IMR-90 (cell line): Measurements from ENCODE around the gene NDUFS2. TPM values are rescaled to one million over a fixed set of nuclear protein-coding genes. Genes with fewer than 3 reads are reported as not detected.

Source experiments
- ATAC-seq: fragments of 200-7000 bp; cut with Tn5 transposase; 2 replicates; pipeline ENCODE4 v1.9.1; 2020; ENCODE audit warnings: low read depth, mild to moderate bottlenecking, moderate library complexity
- BruUV-seq: library from RNA; stranded (reverse); fragments of 400-500 nt; replicated peaks from 2 replicates; lab custom pipeline; 2021; lab: Mats Ljungman, UMichigan
- CTCF ChIA-PET: fragments of 300-600 bp; formaldehyde crosslinking; extraction: SDS; loops from one replicate; lab custom pipeline; 2021; ENCODE audit warnings: antibody characterized with exemption; lab: Yijun Ruan, JAX
- POLR2A ChIA-PET: fragments of 300-600 bp; sonication (Branson Sonifier 250); formaldehyde crosslinking; loops from one replicate; lab custom pipeline; 2022; ENCODE audit warnings: antibody characterized with exemption; ENCODE audit not compliant: unreplicated experiment; lab: Charles Lee
- DNase-seq: peaks from one replicate; pipeline ENCODE4 v3.0.0; 2013
- H2AFZ ChIP-seq: replicated peaks from 2 replicates; pipeline ENCODE3; 2013; ENCODE audit warnings: low read length, mild to moderate bottlenecking; ENCODE audit not compliant: poor library complexity
- H2AK5ac ChIP-seq: 2 replicates; pipeline ENCODE4 v1.6.1; 2013; ENCODE audit warnings: low read depth, low read length, inconsistent platforms
- H2AK9ac ChIP-seq: replicated peaks from 2 replicates; pipeline ENCODE3; 2013; ENCODE audit warnings: mild to moderate bottlenecking, low read depth, low read length, moderate library complexity; ENCODE audit not compliant: poor library complexity
- H2BK120ac ChIP-seq: 2 replicates; pipeline ENCODE4 v1.6.1; 2013; ENCODE audit warnings: low read depth, low read length, inconsistent platforms
- H2BK15ac ChIP-seq: 3 replicates; pipeline ENCODE4 v1.6.1; 2013; ENCODE audit warnings: low read depth, low read length, inconsistent platforms
- H2BK20ac ChIP-seq: 2 replicates; pipeline ENCODE4 v1.6.1; 2013; ENCODE audit warnings: low read depth, mild to moderate bottlenecking, inconsistent platforms, low read length, moderate library complexity
- H2BK5ac ChIP-seq: 2 replicates; pipeline ENCODE4 v1.6.1; 2013; ENCODE audit warnings: mild to moderate bottlenecking, low read depth, low read length, inconsistent platforms; ENCODE audit not compliant: poor library complexity, severe bottlenecking
- H3K14ac ChIP-seq: replicated peaks from 2 replicates; pipeline ENCODE4 v1.6.1; 2013; ENCODE audit warnings: low read depth, low read length, inconsistent platforms
- H3K18ac ChIP-seq: 2 replicates; pipeline ENCODE4 v1.6.1; 2013; ENCODE audit warnings: low read depth, low read length, control low read depth
- H3K23ac ChIP-seq: 2 replicates; pipeline ENCODE4 v1.6.1; 2013; ENCODE audit warnings: low read depth, low read length, inconsistent platforms
- H3K27ac ChIP-seq: 2 replicates; pipeline ENCODE4 v1.5.1; 2013; ENCODE audit warnings: mild to moderate bottlenecking, control low read depth, low read length; ENCODE audit not compliant: insufficient read depth
- H3K27me3 ChIP-seq: 2 replicates; pipeline ENCODE4 v1.6.1; 2013; ENCODE audit warnings: low read length; ENCODE audit not compliant: control insufficient read depth, insufficient read depth
- H3K36me3 ChIP-seq: 2 replicates; pipeline ENCODE4 v1.6.1; 2013; ENCODE audit warnings: low read length, mixed read lengths; ENCODE audit not compliant: control insufficient read depth, insufficient read depth
- H3K4ac ChIP-seq: 2 replicates; pipeline ENCODE4 v1.6.1; 2013; ENCODE audit warnings: low read depth, low read length, inconsistent platforms
- H3K4me1 ChIP-seq: 2 replicates; pipeline ENCODE4 v1.6.1; 2013; ENCODE audit warnings: low read length, mixed read lengths; ENCODE audit not compliant: control insufficient read depth, insufficient read depth
- H3K4me2 ChIP-seq: 2 replicates; pipeline ENCODE4 v1.6.1; 2013; ENCODE audit warnings: low read depth, mild to moderate bottlenecking, control low read depth, low read length, moderate library complexity
- H3K4me3 ChIP-seq: 2 replicates; pipeline ENCODE4 v1.5.1; 2013; ENCODE audit warnings: low read depth, mild to moderate bottlenecking, control low read depth, low read length, moderate library complexity; ENCODE audit not compliant: insufficient read depth
- H3K56ac ChIP-seq: 2 replicates; pipeline ENCODE4 v1.6.1; 2013; ENCODE audit warnings: low read length, inconsistent platforms; ENCODE audit not compliant: insufficient read depth; ENCODE audit errors: extremely low read depth
- H3K79me1 ChIP-seq, 2 experiments: 2 replicates each; pipeline ENCODE4 v1.6.1; 2013; ENCODE audit warnings: low read length in 2 of 2, inconsistent platforms in 1 of 2, low read depth in 1 of 2
- H3K9ac ChIP-seq: 2 replicates; pipeline ENCODE4 v1.6.1; 2013; ENCODE audit warnings: low read depth, low read length, control low read depth
- H3K9me1 ChIP-seq: 2 replicates; pipeline ENCODE4 v1.6.1; 2013; ENCODE audit warnings: low read length, inconsistent platforms; ENCODE audit not compliant: insufficient read depth
- H3K9me3 ChIP-seq: 2 replicates; pipeline ENCODE4 v1.6.1; 2013; ENCODE audit warnings: low read length; ENCODE audit not compliant: control insufficient read depth, insufficient read depth
- H4K20me1 ChIP-seq: 2 replicates; pipeline ENCODE4 v1.6.1; 2013; ENCODE audit warnings: low read length, inconsistent platforms; ENCODE audit not compliant: insufficient read depth
- H4K5ac ChIP-seq: 2 replicates; pipeline ENCODE4 v1.6.1; 2013; ENCODE audit warnings: mild to moderate bottlenecking, low read depth, low read length, control low read depth
- H4K8ac ChIP-seq, 2 experiments: 2 replicates each; pipeline ENCODE4 v1.6.1; 2013; ENCODE audit warnings: low read depth in 2 of 2, low read length in 2 of 2, control low read depth in 1 of 2, inconsistent platforms in 1 of 2
- H4K91ac ChIP-seq: 2 replicates; pipeline ENCODE4 v1.6.1; 2013; ENCODE audit warnings: low read depth, low read length, inconsistent platforms; ENCODE audit not compliant: insufficient read depth
- MAFK ChIP-seq: IDR thresholded peaks from 2 replicates; pipeline ENCODE4 v1.6.1; 2012; ENCODE audit warnings: low read depth, low read length, improper control_type of control experiment
- RAD21 ChIP-seq: IDR thresholded peaks from 2 replicates; pipeline ENCODE4 v1.6.1; 2012; ENCODE audit warnings: low read length, improper control_type of control experiment
- WGBS, 2 experiments: methylation state at CpG; one replicate each; pipeline versions ENCODE4 v1.1.5 to v1.1.7; 2013; ENCODE audit warnings: missing lambda C conversion rate in 2 of 2; ENCODE audit not compliant: insufficient read length in 1 of 2; ENCODE audit errors: extremely low coverage in 2 of 2; 5-methylcytosine and 5-hydroxymethylcytosine counted together
- dilution Hi-C: fragments of 300-500 bp; cut with HindIII; formaldehyde crosslinking; loops from one replicate; pipeline ENCODE4 v1.14.3; 2018; ENCODE audit warnings: low sequenced_read_pairs; ENCODE audit not compliant: unreplicated experiment
- in situ Hi-C: fragments of 300-500 bp; cut with MboI; formaldehyde crosslinking; loops from 3 replicates; pipeline ENCODE4 v1.14.3; 2019; ENCODE audit warnings: low sequenced_read_pairs, inconsistent platforms, mixed read lengths
- intact Hi-C: fragments of 100-400 bp; cut with micrococcal nuclease; formaldehyde crosslinking; loops from 2 replicates; pipeline ENCODE4 v1.10.0; 2022
- polyA plus RNA-seq, 3 experiments: library from polyadenylated mRNA; depleted of rRNA; stranded (reverse); fragments of >200 nt; gene quantifications; 2 replicates each; pipeline ENCODE4 v1.2.3, GENCODE V29; 2012; ENCODE audit warnings: low replicate concordance in 1 of 3
- total RNA-seq: library from RNA; depleted of rRNA; stranded (reverse); fragments of >200 nt; gene quantifications from 2 replicates; pipeline ENCODE4 v1.2.3, GENCODE V29; 2012
- TF ChIP-seq, protein P1 (sequence below): conservative IDR thresholded peaks from 2 replicates; pipeline ENCODE4 v1.5.1; 2012; ENCODE audit warnings: mild to moderate bottlenecking, low read depth, low read length, improper control_type of control experiment

Gene NDUFS2
- total and polyA plus RNA-seq, 2 of the 4 experiments (the other 2 are of a cell fraction), result 85.5 to 101 TPM

DNA sequence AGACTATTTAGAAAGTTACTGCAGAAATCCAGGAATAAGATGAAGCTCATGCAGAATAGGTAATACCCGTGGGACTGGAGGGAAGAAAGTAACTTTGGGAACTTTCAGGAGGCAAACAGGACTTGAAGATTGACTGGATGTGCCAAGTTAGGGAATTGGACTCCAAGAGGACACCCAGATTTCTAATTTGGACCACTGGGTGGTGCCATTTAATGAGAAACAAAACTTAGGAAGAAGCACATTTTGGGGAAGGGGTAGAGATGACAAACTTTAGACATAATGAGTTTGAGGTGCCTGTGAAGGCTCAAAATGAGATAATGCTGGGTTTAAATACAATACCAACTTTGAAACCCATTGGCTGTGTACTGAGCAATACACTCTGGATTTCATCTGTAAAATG, 21.5 kb upstream of the NDUFS2 start:
- Histone ChIP-seq H3K9me3 (no peaks in the 10 kb centered on the region), H2AK9ac (no peak overlapping the region), H3K79me1 (peaks cover 11 to 19% of the 10 kb centered on the region in 2 experiments), H3K4ac (no peak overlapping the region), H3K4me2 (no peak overlapping the region), H2AK5ac (no peak overlapping the region), H2AFZ (no peak overlapping the region), H3K18ac (no peak overlapping the region), H3K4me3 (no peak overlapping the region), H3K36me3 (peaks cover under 1% of the 10 kb centered on the region; the same call in 1 of the 2 replicates), H4K20me1 (no peaks in the 10 kb centered on the region), H3K14ac (no peak overlapping the region), H2BK5ac (no peak overlapping the region), H4K91ac (no peak overlapping the region), H2BK20ac (no peak overlapping the region), H3K23ac (no peak overlapping the region), H3K9ac (no peak overlapping the region), H3K27ac (no peak overlapping the region), H3K56ac (no peak overlapping the region), H2BK120ac (no peak overlapping the region), H3K4me1 (peaks cover 11% of the 10 kb centered on the region), H2BK15ac (no peak overlapping the region), H3K9me1 (peaks cover 10% of the 10 kb centered on the region; the same call in 1 of the 2 replicates), H3K27me3 (no peaks in the 10 kb centered on the region), H4K5ac (no peak overlapping the region), H4K8ac (no peak overlapping the region)
- ChIA-PET CTCF (interaction anchor here (0.6 to 0.7 kb wide), 3 partner anchors 10 to 1905 kb away, joined by 3 read pairs; no protein-coding TSS in a partner anchor), POLR2A (no interaction called here)
- TF ChIP-seq RAD21 (peak; percentile 14; the same call in 1 of the 2 replicates), MAFK (no peak)
- TF ChIP-seq, protein P1, sequence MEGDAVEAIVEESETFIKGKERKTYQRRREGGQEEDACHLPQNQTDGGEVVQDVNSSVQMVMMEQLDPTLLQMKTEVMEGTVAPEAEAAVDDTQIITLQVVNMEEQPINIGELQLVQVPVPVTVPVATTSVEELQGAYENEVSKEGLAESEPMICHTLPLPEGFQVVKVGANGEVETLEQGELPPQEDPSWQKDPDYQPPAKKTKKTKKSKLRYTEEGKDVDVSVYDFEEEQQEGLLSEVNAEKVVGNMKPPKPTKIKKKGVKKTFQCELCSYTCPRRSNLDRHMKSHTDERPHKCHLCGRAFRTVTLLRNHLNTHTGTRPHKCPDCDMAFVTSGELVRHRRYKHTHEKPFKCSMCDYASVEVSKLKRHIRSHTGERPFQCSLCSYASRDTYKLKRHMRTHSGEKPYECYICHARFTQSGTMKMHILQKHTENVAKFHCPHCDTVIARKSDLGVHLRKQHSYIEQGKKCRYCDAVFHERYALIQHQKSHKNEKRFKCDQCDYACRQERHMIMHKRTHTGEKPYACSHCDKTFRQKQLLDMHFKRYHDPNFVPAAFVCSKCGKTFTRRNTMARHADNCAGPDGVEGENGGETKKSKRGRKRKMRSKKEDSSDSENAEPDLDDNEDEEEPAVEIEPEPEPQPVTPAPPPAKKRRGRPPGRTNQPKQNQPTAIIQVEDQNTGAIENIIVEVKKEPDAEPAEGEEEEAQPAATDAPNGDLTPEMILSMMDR, result peak; percentile 26
- DNase-seq, result no peak
- BruUV-seq, result no TSS peak
- dilution Hi-C loops, result no loop called here
- intact Hi-C loops, result no loop called here
- in situ Hi-C loops, result no loop called here
- no peak for ATAC-seq
- WGBS, 2 experiments, result 70% methylated on average over 1 of the region's 1 CpG; no CpG with 5 or more reads in 1 of the 2 experiments
